Kidney (tissue), 14 donors: Measurements from ENCODE around the gene SLC4A7. TPM values are rescaled to one million over a fixed set of nuclear protein-coding genes. Genes with fewer than 3 reads are reported as not detected.
"Not testable (repeated sequence)": the region's sequence is repeated elsewhere in the genome, so short reads cannot be mapped to it uniquely, and the experiment has no call there.

Source experiments
- DNase-seq, 5 donors: peaks; one replicate each; pipeline ENCODE4 v3.0.0-alpha.2; 2013 to 2020
- FAIRE-seq: peaks from 2 replicates; lab custom pipeline; 2012; peaks lifted over from hg19 to GRCh38; lab: Jason Lieb, UNC
- H3K27ac ChIP-seq, 2 donors: one replicate each; pipeline ENCODE4 v1.7.0; 2013; ENCODE audit warnings: low read depth in 2 of 2, low read length in 2 of 2, inconsistent platforms in 1 of 2
- H3K27me3 ChIP-seq: one replicate; pipeline ENCODE4 v1.7.1; 2013; ENCODE audit warnings: low read length, inconsistent platforms; ENCODE audit not compliant: control insufficient read depth, insufficient read depth
- H3K36me3 ChIP-seq, 3 donors: one replicate each; pipeline versions ENCODE4 v1.7.0 to v1.7.1; 2013; ENCODE audit warnings: low read length in 3 of 3, control low read depth in 1 of 3, inconsistent platforms in 1 of 3; ENCODE audit not compliant: insufficient read depth in 3 of 3, control insufficient read depth in 2 of 3
- H3K4me1 ChIP-seq, 3 donors: one replicate each; pipeline versions ENCODE4 v1.7.0 to v1.7.1; 2013; ENCODE audit warnings: low read length in 3 of 3, inconsistent platforms in 1 of 3, low read depth in 1 of 3; ENCODE audit not compliant: control insufficient read depth in 2 of 3, insufficient read depth in 2 of 3
- H3K4me3 ChIP-seq, 3 donors: one replicate each; pipeline versions ENCODE4 v1.7.0 to v1.8.1; 2013; ENCODE audit warnings: low read length in 3 of 3, control low read depth in 1 of 3, inconsistent platforms in 1 of 3
- H3K9ac ChIP-seq, 3 donors: one replicate each; pipeline versions ENCODE4 v1.7.0 to v1.7.1; 2013; ENCODE audit warnings: low read length in 3 of 3, control low read depth in 1 of 3, inconsistent platforms in 1 of 3
- H3K9me3 ChIP-seq, 3 donors: one replicate each; pipeline versions ENCODE4 v1.7.0 to v1.7.1; 2013; ENCODE audit warnings: low read length in 3 of 3, control low read depth in 1 of 3, inconsistent platforms in 1 of 3; ENCODE audit not compliant: control insufficient read depth in 2 of 3, insufficient read depth in 1 of 3
- CTCF ChIP-seq: IDR thresholded peaks from 3 replicates; pipeline ENCODE4 v1.5.1; 2012; ENCODE audit warnings: mild to moderate bottlenecking, moderate library complexity, borderline replicate concordance; ENCODE audit not compliant: insufficient read depth; ENCODE audit errors: extremely low read depth
- intact Hi-C: fragments of 100-400 bp; cut with DNase I; formaldehyde crosslinking; loops from one replicate; pipeline ENCODE4 v1.11.1; 2022
- polyA plus RNA-seq: library from polyadenylated mRNA; stranded (reverse); fragments of 350-450 nt; fragmentation: Illumina TruSeq; extraction: RNeasy Lipid Tissue Mini Kit (QIAGEN cat#74804); gene quantifications from one replicate; pipeline ENCODE4 v1.2.3, GENCODE V29; 2014; ENCODE audit warnings: low read depth, low replicate concordance; ENCODE audit not compliant: insufficient read depth
- total RNA-seq: library from RNA; stranded (reverse); fragmentation: NEBNext Ultra II Directional; extraction: Animal tissue kit (Norgen Biotek cat#: 25700); gene quantifications from one replicate; pipeline ENCODE4 v1.2.1, GENCODE V29; 2021
- donor health status: control.
- donor health status: control.
- donor health status: control.
- donor health status: control.
- donor health status: control.
- donor health status: DM: yes; HTN: yes; CAD: no.
- donor health status: Normal renal cell carcinoma (clear cell type).

Gene SLC4A7
- total and polyA plus RNA-seq, 2 donors from 2014 or later = 3.5 to 47.5 TPM

- Histone ChIP-seq H3K4me1 (no peaks in the 10 kb centered on the region), H3K9ac (no peak overlapping the region), H3K27ac (no peak overlapping the region), H3K27me3 (no peaks in the 10 kb centered on the region), H3K4me3 (no peak overlapping the region), H3K9me3 (no peaks in the 10 kb centered on the region), H3K36me3 (peaks cover 0 to 5% (median 0%) of the 10 kb centered on the region in 3 donors)
- DNase-seq = no peak
- FAIRE-seq = no peak
- intact Hi-C loops = no loop called here
- no peak for TF ChIP-seq CTCF
These were observed 69.0 kb downstream of the SLC4A7 start for GRCh38 chr3:27415202-27415601.

GRCh38 chr3:27392950-27393679 lies 91.1 kb downstream of the SLC4A7 start:
- FAIRE-seq (no peak), DNase-seq (no peak)
- Histone ChIP-seq H3K36me3 (no peaks in the 10 kb centered on the region), H3K4me1 (no peaks in the 10 kb centered on the region), H3K9ac (no peak overlapping the region), H3K4me3 (no peak overlapping the region), H3K27ac (no peak overlapping the region), H3K9me3 (no peaks in the 10 kb centered on the region), H3K27me3 (no peaks in the 10 kb centered on the region)
- intact Hi-C loops = no loop called here
- TF ChIP-seq CTCF = no peak

GRCh38 chr3:27392414-27392813 lies 91.8 kb downstream of the SLC4A7 start:
- intact Hi-C loops, H3K9ac ChIP-seq, FAIRE-seq, DNase-seq, H3K4me3 ChIP-seq, H3K36me3 ChIP-seq, H3K27me3 ChIP-seq, H3K9me3 ChIP-seq, H3K4me1 ChIP-seq, H3K27ac ChIP-seq: not testable (repeated sequence)

GRCh38 chr3:27391796-27392195 lies 92.4 kb downstream of the SLC4A7 start:
- Histone ChIP-seq H3K9ac (no peak overlapping the region), H3K27ac (no peak overlapping the region), H3K9me3 (no peaks in the 10 kb centered on the region), H3K36me3 (no peaks in the 10 kb centered on the region), H3K4me3 (no peak overlapping the region), H3K27me3 (no peaks in the 10 kb centered on the region), H3K4me1 (no peaks in the 10 kb centered on the region)
- FAIRE-seq = no peak
- DNase-seq = no peak
- no peak for TF ChIP-seq CTCF
- intact Hi-C loops = no loop called here
